Measurements from ENCODE around the gene WDR7.

Gene WDR7

DNA sequence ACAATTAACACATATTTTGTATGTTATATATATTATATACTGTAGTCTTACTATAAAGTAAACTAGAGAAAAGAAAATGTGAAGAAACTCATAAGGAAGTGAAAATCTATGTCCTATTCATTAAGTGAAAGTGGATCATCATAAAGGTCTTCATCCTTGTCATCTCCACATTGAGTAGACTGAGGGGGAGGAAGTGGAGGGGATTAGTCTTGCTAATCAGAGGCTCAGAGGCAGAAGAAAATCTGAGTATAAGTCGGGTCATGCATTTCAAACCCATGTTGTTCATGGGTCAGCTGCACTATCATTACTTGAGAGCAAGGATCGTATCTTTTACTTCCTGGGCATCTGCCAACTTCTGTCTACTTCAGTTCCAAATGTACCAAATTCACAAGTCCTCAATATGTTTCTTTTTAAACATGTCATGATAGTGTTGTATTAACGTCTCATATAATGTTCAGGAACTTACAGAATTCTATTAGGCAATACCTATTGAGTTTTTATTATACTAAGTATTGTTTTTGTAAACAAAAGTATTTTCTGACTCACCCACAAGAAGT lies 286.8 kb downstream of the WDR7 start:
- Histone ChIP-seq H3F3A (ENCODE audit: insufficient read depth, low read length) (no peaks in the 10 kb centered on the region), H3K27ac (ENCODE audit: low read depth, low read length, poor library complexity, severe bottlenecking) (no peak overlapping the region), H3K4me2 (ENCODE audit: low read length) (no peak overlapping the region), H4K20me1 (ENCODE audit: insufficient read depth, low read length) (no peaks in the 10 kb centered on the region), H3K4me3 (ENCODE audit: low read depth, low read length, poor library complexity, severe bottlenecking) (no peak overlapping the region), H3K36me3 (ENCODE audit: insufficient read depth, low read length) (no peaks in the 10 kb centered on the region), H3K9me3 (ENCODE audit: low read length) (no peaks in the 10 kb centered on the region), H3K9me2 (ENCODE audit: low read depth, low read length) (no peaks in the 10 kb centered on the region), H3K27me3 (ENCODE audit: insufficient read depth, low read length) (no peaks in the 10 kb centered on the region), H3K4me1 (ENCODE audit: insufficient read depth, low read length, severe bottlenecking) (no peaks in the 10 kb centered on the region), H3K9ac (ENCODE audit: low read length) (no peak overlapping the region), H2AFZ (ENCODE audit: low read length) (no peak overlapping the region), H3K79me2 (ENCODE audit: insufficient read depth, low read length) (no peaks in the 10 kb centered on the region)
- TF ChIP-seq, protein P1, sequence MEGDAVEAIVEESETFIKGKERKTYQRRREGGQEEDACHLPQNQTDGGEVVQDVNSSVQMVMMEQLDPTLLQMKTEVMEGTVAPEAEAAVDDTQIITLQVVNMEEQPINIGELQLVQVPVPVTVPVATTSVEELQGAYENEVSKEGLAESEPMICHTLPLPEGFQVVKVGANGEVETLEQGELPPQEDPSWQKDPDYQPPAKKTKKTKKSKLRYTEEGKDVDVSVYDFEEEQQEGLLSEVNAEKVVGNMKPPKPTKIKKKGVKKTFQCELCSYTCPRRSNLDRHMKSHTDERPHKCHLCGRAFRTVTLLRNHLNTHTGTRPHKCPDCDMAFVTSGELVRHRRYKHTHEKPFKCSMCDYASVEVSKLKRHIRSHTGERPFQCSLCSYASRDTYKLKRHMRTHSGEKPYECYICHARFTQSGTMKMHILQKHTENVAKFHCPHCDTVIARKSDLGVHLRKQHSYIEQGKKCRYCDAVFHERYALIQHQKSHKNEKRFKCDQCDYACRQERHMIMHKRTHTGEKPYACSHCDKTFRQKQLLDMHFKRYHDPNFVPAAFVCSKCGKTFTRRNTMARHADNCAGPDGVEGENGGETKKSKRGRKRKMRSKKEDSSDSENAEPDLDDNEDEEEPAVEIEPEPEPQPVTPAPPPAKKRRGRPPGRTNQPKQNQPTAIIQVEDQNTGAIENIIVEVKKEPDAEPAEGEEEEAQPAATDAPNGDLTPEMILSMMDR (IDR thresholded peaks at IDR 0.05; ENCODE audit: low read length): no peak
- no peak for TF ChIP-seq EZH2 (IDR thresholded peaks at IDR 0.05; ENCODE audit: borderline replicate concordance, low read length)

DNA sequence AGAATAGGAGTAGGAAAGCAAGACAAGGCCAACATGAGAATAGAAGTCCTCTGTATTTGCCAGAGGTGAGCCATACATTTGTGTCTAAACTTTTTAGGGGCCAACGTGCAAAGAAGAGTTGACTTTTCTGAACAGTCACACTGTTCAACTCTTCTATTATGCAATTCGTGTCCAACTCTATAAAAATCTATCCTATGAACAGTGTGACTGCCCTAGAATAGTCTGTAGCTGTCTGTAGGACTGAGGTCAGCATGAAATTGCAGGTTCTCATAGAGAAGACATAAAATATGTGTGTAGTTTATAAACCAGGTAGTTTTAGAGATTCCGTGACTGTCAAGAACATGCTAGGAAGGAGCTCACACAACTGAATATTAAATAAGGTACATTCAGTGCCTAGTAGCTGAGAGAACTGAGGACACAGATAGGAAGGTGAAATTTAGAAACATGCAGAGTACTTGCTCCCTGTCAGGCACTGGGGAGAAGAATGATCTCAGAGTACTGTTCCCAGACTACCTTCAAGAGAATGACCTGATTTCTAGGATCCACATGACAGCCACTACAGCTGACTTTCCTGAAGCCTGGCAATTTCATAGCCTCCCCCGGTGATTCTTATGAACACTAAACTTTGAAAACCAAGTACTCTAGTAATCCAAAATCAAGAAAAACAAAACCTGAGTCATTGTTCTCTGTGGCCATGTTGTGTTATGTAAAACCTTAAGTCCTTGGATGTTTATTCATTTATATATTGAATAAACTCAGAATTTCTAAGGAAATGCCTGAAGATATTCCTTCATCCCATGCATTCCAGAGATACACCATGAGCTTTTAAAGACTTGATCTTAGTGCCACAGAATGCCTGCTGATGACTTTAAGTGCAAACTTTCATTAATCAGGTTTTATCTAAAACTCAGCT lies 294.3 kb downstream of the WDR7 start:
- no peak overlapping the region for H3K9ac ChIP-seq (ENCODE audit: low read length)
- no peaks in the 10 kb centered on the region for H3K27me3 ChIP-seq (ENCODE audit: insufficient read depth, low read length)
- TF ChIP-seq EZH2 (IDR thresholded peaks at IDR 0.05; ENCODE audit: borderline replicate concordance, low read length): no peak
- TF ChIP-seq, protein P1 (IDR thresholded peaks at IDR 0.05; ENCODE audit: low read length): no peak
- no peaks in the 10 kb centered on the region for H4K20me1 ChIP-seq (ENCODE audit: insufficient read depth, low read length)
- H3K9me3 ChIP-seq (ENCODE audit: low read length): no peaks in the 10 kb centered on the region
- no peak overlapping the region for H2AFZ ChIP-seq (ENCODE audit: low read length)
- no peak overlapping the region for H3K27ac ChIP-seq (ENCODE audit: low read depth, low read length, poor library complexity, severe bottlenecking)
- H3K79me2 ChIP-seq (ENCODE audit: insufficient read depth, low read length): no peaks in the 10 kb centered on the region
- H3K4me1 ChIP-seq (ENCODE audit: insufficient read depth, low read length, severe bottlenecking): no peaks in the 10 kb centered on the region
- no peaks in the 10 kb centered on the region for H3K36me3 ChIP-seq (ENCODE audit: insufficient read depth, low read length)
- no peaks in the 10 kb centered on the region for H3K9me2 ChIP-seq (ENCODE audit: low read depth, low read length)
- no peak overlapping the region for H3K4me2 ChIP-seq (ENCODE audit: low read length)
- H3F3A ChIP-seq (ENCODE audit: insufficient read depth, low read length): no peaks in the 10 kb centered on the region
- H3K4me3 ChIP-seq (ENCODE audit: low read depth, low read length, poor library complexity, severe bottlenecking): no peak overlapping the region

DNA sequence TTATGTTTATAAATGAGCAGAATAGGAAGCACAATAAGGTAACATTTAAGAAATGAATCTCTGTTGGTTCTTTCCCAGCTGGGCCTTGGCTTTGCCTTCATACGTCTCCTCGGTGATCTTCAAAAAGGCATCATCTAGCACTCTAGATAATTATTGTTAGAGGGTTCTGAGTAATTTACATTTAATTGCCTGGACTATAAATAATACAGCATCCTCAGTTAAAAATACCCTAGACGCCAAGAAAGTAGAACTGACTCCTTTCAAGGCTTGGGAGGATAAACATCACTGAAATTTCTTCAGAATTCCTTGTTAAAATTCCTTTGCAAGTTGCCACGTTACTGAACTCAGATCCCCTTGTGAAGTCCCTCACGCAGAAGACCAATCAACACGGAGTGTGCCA lies 296.1 kb downstream of the WDR7 start:
- Histone ChIP-seq H4K20me1 (ENCODE audit: insufficient read depth, low read length) (no peaks in the 10 kb centered on the region), H3K9me2 (ENCODE audit: low read depth, low read length) (no peaks in the 10 kb centered on the region), H3K27me3 (ENCODE audit: insufficient read depth, low read length) (no peaks in the 10 kb centered on the region), H3F3A (ENCODE audit: insufficient read depth, low read length) (no peaks in the 10 kb centered on the region), H3K4me1 (ENCODE audit: insufficient read depth, low read length, severe bottlenecking) (no peaks in the 10 kb centered on the region), H3K27ac (ENCODE audit: low read depth, low read length, poor library complexity, severe bottlenecking) (no peak overlapping the region), H3K9ac (ENCODE audit: low read length) (no peak overlapping the region), H3K36me3 (ENCODE audit: insufficient read depth, low read length) (no peaks in the 10 kb centered on the region), H2AFZ (ENCODE audit: low read length) (no peak overlapping the region), H3K4me2 (ENCODE audit: low read length) (no peak overlapping the region), H3K4me3 (ENCODE audit: low read depth, low read length, poor library complexity, severe bottlenecking) (no peak overlapping the region), H3K9me3 (ENCODE audit: low read length) (no peaks in the 10 kb centered on the region), H3K79me2 (ENCODE audit: insufficient read depth, low read length) (no peaks in the 10 kb centered on the region)
- TF ChIP-seq EZH2 (IDR thresholded peaks at IDR 0.05; ENCODE audit: borderline replicate concordance, low read length): no peak
- TF ChIP-seq, protein P1 (IDR thresholded peaks at IDR 0.05; ENCODE audit: low read length): no peak

All from OCI-LY1 (cell line).